ENCODE data around the gene CNNM4.

DNA sequence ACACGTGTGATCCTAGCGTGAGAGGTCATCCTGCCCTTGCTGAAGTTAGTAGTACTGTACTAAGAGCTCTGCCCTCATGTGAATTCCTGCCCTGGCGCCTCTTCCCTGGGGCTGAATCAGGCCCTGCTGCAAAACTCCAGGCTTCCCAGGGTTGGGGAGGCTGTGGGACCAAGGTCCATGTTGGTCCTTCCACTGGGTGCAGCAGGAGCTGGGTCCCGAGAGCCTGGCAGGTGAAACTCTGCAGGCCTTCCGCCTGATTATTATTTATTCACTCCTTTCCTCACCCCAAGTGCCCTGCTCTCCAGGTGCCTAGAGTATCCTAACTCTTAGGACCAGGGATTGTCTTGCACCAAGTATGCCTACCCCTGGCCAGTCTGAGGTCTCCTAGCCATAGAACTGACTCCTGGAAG, 50.1 kb downstream of the CNNM4 start:
- TF ChIP-seq, protein P1, sequence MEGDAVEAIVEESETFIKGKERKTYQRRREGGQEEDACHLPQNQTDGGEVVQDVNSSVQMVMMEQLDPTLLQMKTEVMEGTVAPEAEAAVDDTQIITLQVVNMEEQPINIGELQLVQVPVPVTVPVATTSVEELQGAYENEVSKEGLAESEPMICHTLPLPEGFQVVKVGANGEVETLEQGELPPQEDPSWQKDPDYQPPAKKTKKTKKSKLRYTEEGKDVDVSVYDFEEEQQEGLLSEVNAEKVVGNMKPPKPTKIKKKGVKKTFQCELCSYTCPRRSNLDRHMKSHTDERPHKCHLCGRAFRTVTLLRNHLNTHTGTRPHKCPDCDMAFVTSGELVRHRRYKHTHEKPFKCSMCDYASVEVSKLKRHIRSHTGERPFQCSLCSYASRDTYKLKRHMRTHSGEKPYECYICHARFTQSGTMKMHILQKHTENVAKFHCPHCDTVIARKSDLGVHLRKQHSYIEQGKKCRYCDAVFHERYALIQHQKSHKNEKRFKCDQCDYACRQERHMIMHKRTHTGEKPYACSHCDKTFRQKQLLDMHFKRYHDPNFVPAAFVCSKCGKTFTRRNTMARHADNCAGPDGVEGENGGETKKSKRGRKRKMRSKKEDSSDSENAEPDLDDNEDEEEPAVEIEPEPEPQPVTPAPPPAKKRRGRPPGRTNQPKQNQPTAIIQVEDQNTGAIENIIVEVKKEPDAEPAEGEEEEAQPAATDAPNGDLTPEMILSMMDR (IDR thresholded peaks at IDR 0.05): no peak
- TF ChIP-seq POLR2A (IDR thresholded peaks at IDR 0.05): no peak

All from Peyer's patch (tissue), 4 donors.